ENCODE measurements around the gene MBTPS1.

GRCh38 chr16:84159800-84160199 lies 43.1 kb upstream of the MBTPS1 start:
- TF ChIP-seq, protein P1, sequence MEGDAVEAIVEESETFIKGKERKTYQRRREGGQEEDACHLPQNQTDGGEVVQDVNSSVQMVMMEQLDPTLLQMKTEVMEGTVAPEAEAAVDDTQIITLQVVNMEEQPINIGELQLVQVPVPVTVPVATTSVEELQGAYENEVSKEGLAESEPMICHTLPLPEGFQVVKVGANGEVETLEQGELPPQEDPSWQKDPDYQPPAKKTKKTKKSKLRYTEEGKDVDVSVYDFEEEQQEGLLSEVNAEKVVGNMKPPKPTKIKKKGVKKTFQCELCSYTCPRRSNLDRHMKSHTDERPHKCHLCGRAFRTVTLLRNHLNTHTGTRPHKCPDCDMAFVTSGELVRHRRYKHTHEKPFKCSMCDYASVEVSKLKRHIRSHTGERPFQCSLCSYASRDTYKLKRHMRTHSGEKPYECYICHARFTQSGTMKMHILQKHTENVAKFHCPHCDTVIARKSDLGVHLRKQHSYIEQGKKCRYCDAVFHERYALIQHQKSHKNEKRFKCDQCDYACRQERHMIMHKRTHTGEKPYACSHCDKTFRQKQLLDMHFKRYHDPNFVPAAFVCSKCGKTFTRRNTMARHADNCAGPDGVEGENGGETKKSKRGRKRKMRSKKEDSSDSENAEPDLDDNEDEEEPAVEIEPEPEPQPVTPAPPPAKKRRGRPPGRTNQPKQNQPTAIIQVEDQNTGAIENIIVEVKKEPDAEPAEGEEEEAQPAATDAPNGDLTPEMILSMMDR (IDR thresholded peaks at IDR 0.05; ENCODE audit: insufficient read depth, low read depth, low read length), result no peak
- TF ChIP-seq EZH2 (IDR thresholded peaks at IDR 0.05; ENCODE audit: insufficient read depth, low read length), result no peak
